Measurements from ENCODE around the gene ABT1. TPM values are rescaled to one million over a fixed set of nuclear protein-coding genes. Genes with fewer than 3 reads are reported as not detected.

The ABT1 gene
- total RNA-seq, 4 donors from 2014 or later = 11.5 to 16.1 (median 11.8) TPM

DNA sequence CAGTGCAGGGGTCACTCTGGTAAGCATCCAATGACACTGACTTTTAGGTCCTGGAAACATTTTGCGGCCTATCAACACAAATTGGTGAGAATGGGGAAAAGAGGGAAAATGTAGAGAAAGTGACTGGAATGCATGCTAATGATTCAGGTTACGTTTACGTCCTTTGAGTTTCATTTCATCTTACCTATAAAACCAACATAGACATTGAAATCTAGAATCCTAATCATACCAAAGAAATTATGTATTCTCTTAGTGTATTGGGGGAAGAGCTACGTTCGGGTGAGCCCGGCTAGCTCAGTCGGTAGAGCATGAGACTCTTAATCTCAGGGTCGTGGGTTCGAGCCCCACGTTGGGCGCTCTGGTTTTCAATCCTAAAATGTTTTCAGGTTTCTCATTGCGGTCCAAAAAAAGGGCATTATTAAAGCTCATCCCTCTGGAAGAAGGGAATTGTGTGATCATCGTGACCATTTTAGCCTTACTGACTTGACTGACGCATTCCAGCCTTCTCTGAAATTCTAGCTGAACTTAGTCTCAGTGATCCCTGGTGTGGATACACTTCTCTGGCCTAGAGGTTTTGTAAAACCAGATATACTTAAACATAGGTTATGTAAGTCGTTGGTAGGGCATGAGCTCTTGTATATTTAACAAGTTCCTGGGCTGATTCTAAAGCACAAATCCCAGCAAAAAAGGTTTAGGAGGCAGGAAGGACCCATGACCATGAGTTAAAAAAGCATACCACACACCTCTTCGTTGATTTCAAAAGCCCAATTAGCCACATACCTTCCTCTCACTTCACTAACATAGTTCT is 40.3 kb upstream of the ABT1 start:
- no peak for DNase-seq
- no peak overlapping the region for H3K4me3 ChIP-seq

DNA sequence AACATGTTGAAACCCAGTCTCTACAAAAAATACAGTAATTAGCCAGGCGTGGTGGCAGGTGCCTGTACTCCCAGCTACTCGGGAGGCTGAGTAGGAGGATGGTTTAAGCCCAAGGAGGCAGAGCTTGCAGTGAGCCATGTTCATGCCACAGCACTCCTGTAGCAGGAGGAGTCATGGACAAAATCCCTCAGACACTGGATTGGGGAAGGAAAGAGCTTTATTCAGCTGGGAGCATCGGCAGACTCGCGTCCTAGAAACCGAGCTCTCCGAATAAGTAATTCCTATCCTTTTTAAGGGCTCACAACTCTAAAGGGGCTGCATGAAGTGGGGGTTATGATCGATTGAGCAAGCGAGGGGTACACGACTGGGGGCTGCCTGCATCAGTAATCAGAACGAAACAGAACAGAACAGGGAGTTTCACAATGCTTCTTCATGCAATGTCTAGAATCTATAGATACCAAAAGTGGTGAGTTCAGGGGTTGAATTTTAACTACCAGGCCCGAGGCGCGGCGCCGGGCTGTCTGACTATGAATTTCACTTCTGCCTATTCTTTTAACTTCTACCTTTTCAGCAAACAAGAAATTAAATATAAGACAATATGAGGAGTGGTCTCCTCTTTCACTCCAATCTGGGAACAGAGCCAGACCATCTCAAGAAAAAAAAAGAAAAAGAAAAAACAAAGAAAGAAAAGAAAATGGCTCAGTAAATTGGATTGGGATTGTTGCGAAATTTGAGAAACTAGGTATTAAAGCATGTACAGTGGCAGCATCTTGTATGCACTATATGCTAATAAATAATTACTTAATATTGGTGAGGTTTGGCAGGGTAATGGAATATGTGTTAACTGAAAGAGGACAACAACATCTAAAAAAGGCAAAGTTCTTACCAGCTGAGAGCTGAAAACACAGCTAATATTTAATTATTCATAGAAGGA is 35.0 kb upstream of the ABT1 start:
- no peak for TF ChIP-seq POLR2A (IDR thresholded peaks at IDR 0.05)
- TF ChIP-seq, protein P1, sequence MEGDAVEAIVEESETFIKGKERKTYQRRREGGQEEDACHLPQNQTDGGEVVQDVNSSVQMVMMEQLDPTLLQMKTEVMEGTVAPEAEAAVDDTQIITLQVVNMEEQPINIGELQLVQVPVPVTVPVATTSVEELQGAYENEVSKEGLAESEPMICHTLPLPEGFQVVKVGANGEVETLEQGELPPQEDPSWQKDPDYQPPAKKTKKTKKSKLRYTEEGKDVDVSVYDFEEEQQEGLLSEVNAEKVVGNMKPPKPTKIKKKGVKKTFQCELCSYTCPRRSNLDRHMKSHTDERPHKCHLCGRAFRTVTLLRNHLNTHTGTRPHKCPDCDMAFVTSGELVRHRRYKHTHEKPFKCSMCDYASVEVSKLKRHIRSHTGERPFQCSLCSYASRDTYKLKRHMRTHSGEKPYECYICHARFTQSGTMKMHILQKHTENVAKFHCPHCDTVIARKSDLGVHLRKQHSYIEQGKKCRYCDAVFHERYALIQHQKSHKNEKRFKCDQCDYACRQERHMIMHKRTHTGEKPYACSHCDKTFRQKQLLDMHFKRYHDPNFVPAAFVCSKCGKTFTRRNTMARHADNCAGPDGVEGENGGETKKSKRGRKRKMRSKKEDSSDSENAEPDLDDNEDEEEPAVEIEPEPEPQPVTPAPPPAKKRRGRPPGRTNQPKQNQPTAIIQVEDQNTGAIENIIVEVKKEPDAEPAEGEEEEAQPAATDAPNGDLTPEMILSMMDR (IDR thresholded peaks at IDR 0.05) = no peak
- Histone ChIP-seq H3K27ac (no peak overlapping the region), H3K36me3 (no peaks in the 10 kb centered on the region), H3K9me3 (no peaks in the 10 kb centered on the region), H3K27me3 (no peaks in the 10 kb centered on the region), H3K4me3 (no peak overlapping the region), H3K4me1 (no peaks in the 10 kb centered on the region)
- DNase-seq = no peak

More for the DNA sequence above, 40.3 kb upstream of the ABT1 start:
- TF ChIP-seq, protein P1 (IDR thresholded peaks at IDR 0.05) = no peak
- TF ChIP-seq POLR2A (IDR thresholded peaks at IDR 0.05) = no peak
- Histone ChIP-seq H3K4me1 (no peaks in the 10 kb centered on the region), H3K9me3 (no peaks in the 10 kb centered on the region), H3K27ac (no peak overlapping the region), H3K27me3 (no peaks in the 10 kb centered on the region), H3K36me3 (no peaks in the 10 kb centered on the region)

DNA sequence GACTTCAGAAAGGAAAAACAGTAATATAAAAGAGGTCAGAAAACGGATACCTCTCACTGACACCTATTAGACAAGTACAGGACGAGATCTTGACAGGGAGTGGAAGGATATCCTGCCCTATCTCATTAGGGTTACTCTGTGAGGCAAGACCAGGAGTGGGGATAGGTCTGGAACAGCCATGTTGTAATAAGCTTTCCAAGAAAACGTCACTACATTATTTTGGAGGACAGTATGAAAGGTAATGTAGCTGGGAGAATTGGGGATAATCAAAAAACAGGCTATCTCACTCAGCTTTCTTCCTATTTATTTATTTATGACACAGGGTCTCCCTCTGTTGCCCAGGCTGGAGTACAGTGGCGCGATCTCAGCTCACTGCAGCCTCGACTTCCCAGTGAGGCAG is 33.3 kb upstream of the ABT1 start:
- Histone ChIP-seq H3K27ac (no peak overlapping the region), H3K4me3 (no peak overlapping the region), H3K9me3 (no peaks in the 10 kb centered on the region), H3K36me3 (no peaks in the 10 kb centered on the region), H3K27me3 (no peaks in the 10 kb centered on the region), H3K4me1 (no peaks in the 10 kb centered on the region)
- no peak for TF ChIP-seq POLR2A (IDR thresholded peaks at IDR 0.05)
- TF ChIP-seq, protein P1 (IDR thresholded peaks at IDR 0.05) = no peak
- DNase-seq = no peak

DNA sequence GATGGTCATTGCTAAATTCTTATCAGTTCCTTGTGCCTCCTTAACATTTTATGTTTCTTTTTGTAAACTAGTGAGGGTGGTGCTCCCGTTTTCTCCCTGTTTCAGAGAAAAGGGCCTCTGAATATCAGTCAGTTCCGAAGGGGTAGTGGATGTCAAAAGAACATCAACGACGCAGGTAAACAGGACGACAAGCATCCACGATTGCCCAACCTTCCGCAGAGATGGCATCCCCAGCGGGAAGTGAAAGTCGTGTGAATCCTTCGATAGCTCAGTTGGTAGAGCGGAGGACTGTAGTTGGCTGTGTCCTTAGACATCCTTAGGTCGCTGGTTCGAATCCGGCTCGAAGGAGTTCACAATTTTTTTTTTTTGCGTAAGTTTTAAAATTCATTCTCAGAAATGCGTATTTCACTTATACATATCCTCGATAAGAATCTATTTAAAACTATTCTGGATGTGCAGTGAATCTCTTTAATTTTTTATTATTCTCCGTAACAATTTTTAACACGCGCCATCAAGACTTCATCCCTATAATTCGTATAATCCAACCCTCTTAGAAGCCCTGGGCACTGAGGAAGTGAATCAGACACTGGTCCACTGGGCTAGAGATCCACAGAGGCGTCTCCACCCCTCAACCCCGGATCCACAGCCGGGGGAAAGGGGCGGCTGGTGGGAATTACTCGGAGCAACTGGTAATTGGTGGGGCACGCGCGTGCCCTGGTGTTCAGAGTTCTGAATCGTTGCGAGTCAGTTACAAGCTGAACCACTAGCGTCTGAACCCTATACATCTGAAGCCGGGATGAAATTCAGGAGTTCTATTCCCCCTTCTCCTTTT is 27.9 kb upstream of the ABT1 start:
- DNase-seq = peak; percentile 95 to 98 (median 96)
- Histone ChIP-seq H3K36me3 (no peaks in the 10 kb centered on the region), H3K4me1 (peaks cover 0 to 4% (median 0%) of the 10 kb centered on the region in 4 donors), H3K9me3 (no peaks in the 10 kb centered on the region), H3K27me3 (no peaks in the 10 kb centered on the region), H3K27ac (peak overlapping the region; percentile 26 to 61 (median 54)), H3K4me3 (peak overlapping the region; percentile 38 to 68 (median 49))
- no peak for TF ChIP-seq POLR2A (IDR thresholded peaks at IDR 0.05)
- TF ChIP-seq, protein P1 (IDR thresholded peaks at IDR 0.05) = peak in 2 of 6 experiments; percentile 12 to 24

DNA sequence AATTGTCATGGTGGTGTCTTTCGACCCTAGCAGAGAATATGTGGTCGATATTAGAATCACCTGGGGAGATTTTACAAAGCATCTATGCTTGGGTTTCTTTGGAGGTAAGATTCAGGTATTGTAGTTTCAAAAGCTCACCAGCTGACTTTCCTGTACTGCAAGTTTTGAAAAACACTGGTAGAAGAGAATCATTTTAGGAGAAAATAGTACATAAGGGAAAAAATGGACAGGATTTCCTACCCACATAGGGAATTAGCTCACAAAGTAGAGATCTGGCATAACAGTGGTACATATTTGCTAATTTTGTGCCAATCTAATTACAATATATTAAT is 27.4 kb upstream of the ABT1 start:
- no peak for DNase-seq
- Histone ChIP-seq H3K27me3 (no peaks in the 10 kb centered on the region), H3K4me3 (peak overlapping the region in 3 of 4 donors; percentile 26 to 68 (median 47)), H3K9me3 (no peaks in the 10 kb centered on the region), H3K27ac (peak overlapping the region in 2 of 4 donors; percentile 49 to 60), H3K4me1 (peaks cover 0 to 4% (median 0%) of the 10 kb centered on the region in 4 donors), H3K36me3 (no peaks in the 10 kb centered on the region)
- no peak for TF ChIP-seq POLR2A (IDR thresholded peaks at IDR 0.05)
- TF ChIP-seq, protein P1 (IDR thresholded peaks at IDR 0.05) = no peak

All from Peyer's patch (tissue), 4 donors.